CD8-positive, alpha-beta memory T cell (primary cell): Measurements from ENCODE around the gene DDX27. TPM values are rescaled to one million over a fixed set of nuclear protein-coding genes. Genes with fewer than 3 reads are reported as not detected.

Experiments
- CTCF ChIA-PET: fragments of 350-600 bp; sonication (Branson Sonifier 250); formaldehyde crosslinking; loops from one replicate; lab custom pipeline; 2021; ENCODE audit warnings: antibody characterized with exemption; lab: Charles Lee
- POLR2A ChIA-PET: fragments of 350-600 bp; sonication (Branson Sonifier 250); formaldehyde crosslinking; loops from one replicate; lab custom pipeline; 2021; ENCODE audit warnings: antibody characterized with exemption; lab: Charles Lee
- DNase-seq, 5 donors: peaks; one replicate each; pipeline versions ENCODE4 v3.0.0 to v3.0.0-alpha.2; 2020 to 2022; ENCODE audit warnings: mixed read lengths in 1 of 5
- H3K27ac ChIP-seq: one replicate; pipeline ENCODE4 v1.7.0; 2013; ENCODE audit warnings: low read depth, mild to moderate bottlenecking, low read length, moderate library complexity
- H3K27me3 ChIP-seq: 2 replicates; pipeline ENCODE4 v1.7.0; 2013; ENCODE audit warnings: low read length, mild to moderate bottlenecking; ENCODE audit not compliant: insufficient read depth, poor library complexity, severe bottlenecking
- H3K36me3 ChIP-seq: 2 replicates; pipeline ENCODE4 v1.7.0; 2013; ENCODE audit warnings: mild to moderate bottlenecking, low read length, moderate library complexity; ENCODE audit not compliant: insufficient read depth
- H3K4me1 ChIP-seq: 2 replicates; pipeline ENCODE4 v1.7.0; 2013; ENCODE audit warnings: mild to moderate bottlenecking, low read length, moderate library complexity; ENCODE audit not compliant: insufficient read depth
- H3K4me3 ChIP-seq: 2 replicates; pipeline ENCODE4 v1.7.0; 2013; ENCODE audit warnings: mild to moderate bottlenecking, low read length
- H3K9me3 ChIP-seq: 2 replicates; pipeline ENCODE4 v1.7.0; 2013; ENCODE audit warnings: mild to moderate bottlenecking, low read length
- H3K27ac Mint-ChIP-seq, 8 donors: one replicate each; pipeline ENCODE4 v1.8.0; 2020 to 2021; ENCODE audit warnings: mixed read lengths in 8 of 8, mild to moderate bottlenecking in 6 of 8, inconsistent platforms in 3 of 8, moderate library complexity in 3 of 8
- H3K27me3 Mint-ChIP-seq, 2 donors: one replicate each; pipeline ENCODE4 v1.8.0; 2020 to 2021; ENCODE audit warnings: mixed read lengths in 2 of 2, mild to moderate bottlenecking in 1 of 2, moderate library complexity in 1 of 2
- H3K36me3 Mint-ChIP-seq, 3 donors: one replicate each; pipeline ENCODE4 v1.8.0; 2020 to 2021; ENCODE audit warnings: mixed read lengths in 3 of 3, inconsistent platforms in 1 of 3, mild to moderate bottlenecking in 1 of 3
- H3K4me1 Mint-ChIP-seq, 3 donors: one replicate each; pipeline ENCODE4 v1.8.0; 2020 to 2021; ENCODE audit warnings: mixed read lengths in 3 of 3, inconsistent platforms in 1 of 3, mild to moderate bottlenecking in 1 of 3
- H3K4me3 Mint-ChIP-seq, 7 donors: one replicate each; pipeline ENCODE4 v1.8.0; 2020 to 2021; ENCODE audit warnings: mixed read lengths in 7 of 7, mild to moderate bottlenecking in 6 of 7, moderate library complexity in 4 of 7, inconsistent platforms in 2 of 7
- H3K9me3 Mint-ChIP-seq, 5 donors: one replicate each; pipeline ENCODE4 v1.8.0; 2020 to 2022; ENCODE audit warnings: mixed read lengths in 5 of 5, mild to moderate bottlenecking in 3 of 5, moderate library complexity in 2 of 5, inconsistent platforms in 1 of 5
- polyA plus RNA-seq: library from polyadenylated mRNA; unstranded; fragments of 300-500 nt; fragmentation: Illumina TruSeq; gene quantifications from one replicate; pipeline ENCODE4 v1.2.3, GENCODE V29; 2021
- total RNA-seq, 2 experiments: library from RNA; stranded (reverse); gene quantifications; one replicate each; pipeline ENCODE4 v1.2.3, GENCODE V29; 2021

DDX27 gene
- total and polyA plus RNA-seq, 3 experiments from 2014 or later, result 50.1 to 68.7 (median 67.3) TPM

DNA sequence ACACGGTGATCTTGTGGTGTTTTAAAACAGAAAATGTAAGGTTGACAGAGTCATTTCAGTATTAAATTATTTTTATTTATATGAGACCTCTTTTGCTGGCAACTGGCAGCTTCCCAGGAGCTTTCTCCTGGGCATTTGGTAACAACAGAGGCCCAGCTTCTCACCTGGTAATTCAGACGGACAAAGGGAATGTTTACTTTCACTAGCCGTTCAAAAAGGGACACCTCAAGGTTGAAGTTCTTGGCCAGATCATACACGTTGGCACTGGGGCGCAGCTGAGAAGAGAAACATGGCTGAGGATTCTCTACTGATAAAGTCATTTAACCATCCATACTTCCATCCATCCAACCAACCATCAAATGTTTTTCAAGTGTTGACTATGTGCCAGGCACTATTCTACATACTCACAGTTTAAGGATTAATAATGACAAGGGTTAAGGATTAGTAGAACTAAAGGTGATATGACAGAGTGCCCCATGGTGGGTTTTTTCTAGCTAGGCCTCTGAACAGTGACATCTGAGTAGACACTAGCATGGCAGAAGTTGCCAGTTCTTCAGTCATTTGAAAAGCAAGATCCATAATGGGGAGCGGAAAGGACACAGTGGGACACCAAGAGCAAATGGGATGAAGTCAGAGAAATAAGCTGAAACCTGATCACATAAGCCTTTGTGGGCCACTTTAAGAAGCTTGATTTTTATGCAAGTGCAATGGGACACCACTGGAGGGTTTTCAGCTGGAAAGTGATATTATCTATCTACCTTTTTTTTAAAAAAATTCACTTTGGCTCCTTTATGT, 33.5 kb downstream of the DDX27 start:
- H3K4me3 Mint-ChIP-seq, result no peak overlapping the region
- Histone ChIP-seq H3K4me3 (no peak overlapping the region), H3K9me3 (no peaks in the 10 kb centered on the region), H3K4me1 (no peaks in the 10 kb centered on the region), H3K27me3 (no peaks in the 10 kb centered on the region), H3K36me3 (peaks cover 79% of the 10 kb centered on the region), H3K27ac (no peak overlapping the region)
- H3K4me1 Mint-ChIP-seq, result no peaks in the 10 kb centered on the region
- H3K27me3 Mint-ChIP-seq, result peaks cover 0 to 2% of the 10 kb centered on the region in 2 donors
- H3K36me3 Mint-ChIP-seq, result peaks cover 8 to 92% (median 34%) of the 10 kb centered on the region in 3 donors
- peak overlapping the region in 3 of 8 donors; percentile 0 to 72 (median 57) for H3K27ac Mint-ChIP-seq
- POLR2A ChIA-PET, result interaction anchor here (0.5 kb wide), 2 partner anchors 56 to 170 kb away, joined by 3 read pairs; no protein-coding TSS in a partner anchor
- no peak for DNase-seq
- H3K9me3 Mint-ChIP-seq, result no peaks in the 10 kb centered on the region
- CTCF ChIA-PET, result interaction anchor here (1.0 to 1.6 kb wide), 3 partner anchors 9 to 35 kb away, joined by 3 to 5 read pairs (median 3); no protein-coding TSS in a partner anchor

DNA sequence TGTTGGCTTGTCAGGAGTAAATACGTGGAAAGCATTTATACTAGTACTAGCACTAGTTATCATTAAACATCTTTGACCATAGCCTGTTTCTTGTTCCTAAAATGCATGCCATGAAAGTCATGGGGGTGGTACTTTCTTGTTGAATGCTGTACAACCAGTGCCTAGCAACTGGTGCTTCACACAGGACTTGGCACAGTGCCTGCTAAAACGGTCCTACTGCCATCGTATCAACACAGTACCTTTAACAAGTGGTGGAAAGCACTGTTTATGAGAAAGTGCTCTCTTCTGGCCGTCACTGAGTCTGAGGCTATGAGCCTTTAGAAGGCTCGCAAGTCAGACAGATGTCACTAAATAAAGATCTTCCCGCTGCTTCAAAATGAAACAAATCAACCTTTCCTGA, 37.0 kb downstream of the DDX27 start:
- Mint-ChIP-seq H3K27ac (peak overlapping the region in 3 of 8 donors; percentile 40 to 50 (median 42)), H3K4me1 (peaks cover 0 to under 1% (median 0%) of the 10 kb centered on the region in 3 donors), H3K9me3 (no peaks in the 10 kb centered on the region), H3K36me3 (peaks cover 10 to 89% (median 34%) of the 10 kb centered on the region in 3 donors), H3K4me3 (no peak overlapping the region), H3K27me3 (peaks cover 0 to 2% of the 10 kb centered on the region in 2 donors)
- CTCF ChIA-PET, result interaction anchor here (1.5 kb wide), 1 partner anchor 10 kb away, joined by 7 read pairs; no protein-coding TSS in a partner anchor
- H3K36me3 ChIP-seq, result peaks cover 76% of the 10 kb centered on the region
- H3K4me3 ChIP-seq, result no peak overlapping the region
- H3K27me3 ChIP-seq, result no peaks in the 10 kb centered on the region
- no peaks in the 10 kb centered on the region for H3K9me3 ChIP-seq
- no peaks in the 10 kb centered on the region for H3K4me1 ChIP-seq
- DNase-seq, result no peak
- POLR2A ChIA-PET, result interaction anchor here (0.9 kb wide), 1 partner anchor 11 kb away, joined by 3 read pairs; no protein-coding TSS in a partner anchor
- no peak overlapping the region for H3K27ac ChIP-seq

DNA sequence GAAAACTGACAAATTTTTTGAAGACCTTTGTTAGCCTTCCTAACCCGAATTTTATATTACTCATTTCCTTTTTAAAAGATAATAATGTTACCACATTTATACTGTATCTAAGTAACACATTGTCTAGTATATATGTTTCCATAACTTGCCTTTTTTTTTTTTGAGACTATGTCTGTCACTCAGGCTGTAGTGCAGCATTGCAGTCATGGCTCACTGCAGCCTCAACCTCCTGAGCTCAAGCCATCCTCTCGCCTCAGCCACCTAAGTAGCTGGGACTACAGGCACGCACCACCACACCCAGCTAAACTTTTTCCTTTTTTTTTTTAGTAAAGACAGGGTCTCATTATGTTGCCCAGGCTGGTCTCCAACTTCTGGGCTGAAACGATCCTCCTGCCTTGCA, 40.1 kb downstream of the DDX27 start:
- ChIA-PET CTCF (no interaction called here), POLR2A (no interaction called here)
- Histone ChIP-seq H3K27ac (no peak overlapping the region), H3K4me1 (no peaks in the 10 kb centered on the region), H3K27me3 (no peaks in the 10 kb centered on the region), H3K36me3 (peaks cover 66% of the 10 kb centered on the region), H3K9me3 (no peaks in the 10 kb centered on the region), H3K4me3 (no peak overlapping the region)
- Mint-ChIP-seq H3K4me3 (no peak overlapping the region), H3K27ac (peak overlapping the region in 1 of 8 donors; percentile 17), H3K36me3 (peaks cover 19 to 90% (median 37%) of the 10 kb centered on the region in 3 donors), H3K27me3 (peaks cover 0 to 2% of the 10 kb centered on the region in 2 donors), H3K9me3 (no peaks in the 10 kb centered on the region), H3K4me1 (peaks cover 3 to 4% (median 4%) of the 10 kb centered on the region in 3 donors)
- no peak for DNase-seq

DNA sequence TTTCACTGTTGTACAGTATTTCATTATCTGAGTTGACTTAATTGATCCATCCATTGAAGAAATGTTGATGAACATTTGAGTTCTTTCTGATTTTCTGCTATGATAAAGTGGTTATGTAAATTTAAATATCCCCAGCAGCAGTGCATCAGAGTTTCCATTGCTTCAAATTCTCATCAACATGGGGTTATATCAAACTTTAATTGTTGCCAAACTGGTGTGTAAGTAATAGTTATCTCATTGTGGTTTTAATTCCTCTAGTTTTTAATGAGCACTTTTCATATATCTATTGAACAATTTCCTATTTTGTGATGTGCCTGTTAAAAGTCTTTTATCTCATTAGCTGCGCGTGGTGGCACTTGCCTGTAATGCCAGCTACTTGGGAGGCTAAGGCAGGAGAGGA, 40.6 kb downstream of the DDX27 start:
- Histone ChIP-seq H3K27ac (no peak overlapping the region), H3K4me3 (no peak overlapping the region), H3K27me3 (no peaks in the 10 kb centered on the region), H3K36me3 (peaks cover 66% of the 10 kb centered on the region), H3K4me1 (no peaks in the 10 kb centered on the region), H3K9me3 (no peaks in the 10 kb centered on the region)
- no peaks in the 10 kb centered on the region for H3K9me3 Mint-ChIP-seq
- ChIA-PET POLR2A (interaction anchor here (0.7 kb wide), 1 partner anchor 16 kb away, joined by 9 read pairs; no protein-coding TSS in a partner anchor), CTCF (interaction anchor here (0.6 to 1.0 kb wide), 2 partner anchors 42 to 64 kb away, joined by 3 read pairs; no protein-coding TSS in a partner anchor)
- no peak overlapping the region for H3K4me3 Mint-ChIP-seq
- peaks cover 3 to 5% (median 4%) of the 10 kb centered on the region in 3 donors for H3K4me1 Mint-ChIP-seq
- peak overlapping the region in 2 of 8 donors; percentile 14 to 23 for H3K27ac Mint-ChIP-seq
- peaks cover 0 to 2% of the 10 kb centered on the region in 2 donors for H3K27me3 Mint-ChIP-seq
- no peak for DNase-seq
- H3K36me3 Mint-ChIP-seq, result peaks cover 19 to 90% (median 35%) of the 10 kb centered on the region in 3 donors

DNA sequence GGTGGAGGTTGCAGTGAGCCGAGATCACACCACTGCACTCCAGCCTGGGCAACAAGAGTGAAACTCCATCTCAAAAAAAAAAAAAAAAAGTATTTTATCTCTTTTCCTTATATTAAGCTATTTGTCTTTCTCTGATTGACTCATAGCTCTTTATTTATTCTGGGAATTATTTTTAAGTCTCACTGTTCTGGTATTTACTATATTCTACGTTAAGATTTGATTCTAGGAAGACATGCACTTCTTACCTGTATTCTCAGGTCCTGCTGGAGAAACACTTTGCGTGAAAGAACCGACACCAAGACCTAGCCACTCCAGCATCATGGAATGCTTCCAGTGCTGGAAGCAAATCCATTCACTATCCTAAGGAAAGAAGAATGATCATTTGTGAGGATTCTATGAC, 41.0 kb downstream of the DDX27 start:
- DNase-seq, result no peak
- peaks cover 0 to 2% of the 10 kb centered on the region in 2 donors for H3K27me3 Mint-ChIP-seq
- Histone ChIP-seq H3K4me3 (no peak overlapping the region), H3K27ac (no peak overlapping the region), H3K27me3 (no peaks in the 10 kb centered on the region), H3K36me3 (peaks cover 69% of the 10 kb centered on the region), H3K9me3 (no peaks in the 10 kb centered on the region), H3K4me1 (no peaks in the 10 kb centered on the region)
- no peaks in the 10 kb centered on the region for H3K9me3 Mint-ChIP-seq
- ChIA-PET CTCF (interaction anchor here (0.6 to 1.0 kb wide), 2 partner anchors 43 to 64 kb away, joined by 3 read pairs; no protein-coding TSS in a partner anchor), POLR2A (interaction anchor here (0.7 kb wide), 1 partner anchor 16 kb away, joined by 9 read pairs; no protein-coding TSS in a partner anchor)
- no peak overlapping the region for H3K4me3 Mint-ChIP-seq
- H3K27ac Mint-ChIP-seq, result peak overlapping the region in 4 of 8 donors; percentile 17 to 63 (median 49)
- peaks cover 4 to 8% (median 6%) of the 10 kb centered on the region in 3 donors for H3K4me1 Mint-ChIP-seq
- peaks cover 19 to 93% (median 38%) of the 10 kb centered on the region in 3 donors for H3K36me3 Mint-ChIP-seq

DNA sequence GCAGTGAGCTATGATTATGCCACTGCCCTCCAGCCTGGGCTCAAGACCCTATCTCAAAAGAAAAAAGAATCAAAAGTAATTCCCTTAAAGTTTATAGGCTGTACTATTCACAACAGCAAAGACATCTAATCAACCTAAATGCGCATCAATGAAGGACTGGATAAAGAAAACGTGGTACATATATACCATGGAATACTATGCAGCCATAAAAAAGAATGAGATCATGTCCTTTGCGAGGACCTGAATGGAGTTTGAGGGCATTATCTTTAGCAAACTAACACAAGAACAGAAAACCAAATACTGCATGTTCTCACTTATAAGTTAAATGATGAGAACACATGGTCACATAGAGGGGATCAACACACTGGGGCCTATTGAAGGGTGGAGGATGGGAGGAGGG, 42.0 kb downstream of the DDX27 start:
- peaks cover 17 to 89% (median 32%) of the 10 kb centered on the region in 3 donors for H3K36me3 Mint-ChIP-seq
- ChIA-PET CTCF (interaction anchor here (1.5 kb wide), 1 partner anchor 62 kb away, joined by 3 read pairs; no protein-coding TSS in a partner anchor), POLR2A (no interaction called here)
- Histone ChIP-seq H3K4me1 (peaks cover 4% of the 10 kb centered on the region), H3K4me3 (no peak overlapping the region), H3K9me3 (no peaks in the 10 kb centered on the region), H3K27ac (no peak overlapping the region), H3K27me3 (no peaks in the 10 kb centered on the region), H3K36me3 (peaks cover 64% of the 10 kb centered on the region)
- no peak for DNase-seq
- no peaks in the 10 kb centered on the region for H3K27me3 Mint-ChIP-seq
- peaks cover 11 to 16% (median 14%) of the 10 kb centered on the region in 3 donors for H3K4me1 Mint-ChIP-seq
- H3K9me3 Mint-ChIP-seq, result no peaks in the 10 kb centered on the region
- no peak overlapping the region for H3K4me3 Mint-ChIP-seq
- H3K27ac Mint-ChIP-seq, result peak overlapping the region in 3 of 8 donors; percentile 15 to 51 (median 29)

DNA sequence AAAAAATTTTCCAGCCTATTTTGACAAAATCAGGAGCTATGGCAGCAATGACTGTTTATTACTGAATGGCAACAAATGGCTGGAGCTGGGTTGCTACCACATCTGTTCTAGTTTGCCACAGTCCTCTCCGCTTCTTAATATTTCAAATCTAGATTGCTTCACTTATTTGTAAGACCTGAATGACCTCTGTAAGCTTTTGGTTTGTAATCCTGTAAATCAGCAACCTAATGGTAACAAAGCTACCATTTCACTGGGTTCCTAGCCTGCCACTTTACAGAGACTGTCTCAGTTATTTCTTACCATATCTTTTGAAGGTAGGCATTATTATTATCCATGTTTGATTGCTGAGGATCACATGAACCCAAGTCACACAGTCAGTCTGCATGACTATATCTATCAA, 43.2 kb downstream of the DDX27 start:
- H3K9me3 Mint-ChIP-seq, result no peaks in the 10 kb centered on the region
- H3K9me3 ChIP-seq, result no peaks in the 10 kb centered on the region
- H3K36me3 Mint-ChIP-seq, result peaks cover 20 to 83% (median 29%) of the 10 kb centered on the region in 3 donors
- no peak for DNase-seq
- ChIA-PET CTCF (interaction anchor here (1.5 kb wide), 1 partner anchor 61 kb away, joined by 3 read pairs; no protein-coding TSS in a partner anchor), POLR2A (interaction anchor here (0.6 to 0.8 kb wide), 3 partner anchors 31 to 320 kb away, joined by 4 to 8 read pairs (median 5); no protein-coding TSS in a partner anchor)
- no peak overlapping the region for H3K4me3 Mint-ChIP-seq
- H3K4me1 ChIP-seq, result peaks cover 13% of the 10 kb centered on the region
- no peak overlapping the region for H3K4me3 ChIP-seq
- H3K27ac Mint-ChIP-seq, result peak overlapping the region in 1 of 8 donors; percentile 9
- H3K27me3 Mint-ChIP-seq, result no peaks in the 10 kb centered on the region
- peaks cover 55% of the 10 kb centered on the region for H3K36me3 ChIP-seq
- no peak overlapping the region for H3K27ac ChIP-seq
- peaks cover 23 to 25% (median 25%) of the 10 kb centered on the region in 3 donors for H3K4me1 Mint-ChIP-seq
- no peaks in the 10 kb centered on the region for H3K27me3 ChIP-seq
